ENCODE data around the gene TGFBR1. TPM values are rescaled to one million over a fixed set of nuclear protein-coding genes. Genes with fewer than 3 reads are reported as not detected.

TGFBR1 gene
- total RNA-seq, 1 donor from 2014 or later = 203 TPM

DNA sequence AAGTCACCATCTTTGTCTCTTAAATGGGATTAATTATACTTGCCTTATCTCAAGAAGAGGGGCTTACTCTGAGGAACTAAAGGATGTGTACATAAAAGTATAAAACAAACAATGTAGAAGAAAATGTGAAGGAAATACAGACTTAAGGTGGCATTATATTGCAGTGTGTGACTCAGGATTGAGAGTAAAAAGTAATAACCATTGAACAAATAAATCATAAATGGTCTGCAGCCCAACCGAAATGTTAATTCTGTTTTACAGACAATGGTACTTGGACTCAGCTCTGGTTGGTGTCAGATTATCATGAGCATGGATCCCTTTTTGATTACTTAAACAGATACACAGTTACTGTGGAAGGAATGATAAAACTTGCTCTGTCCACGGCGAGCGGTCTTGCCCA lies 37.4 kb downstream of the TGFBR1 start:
- Mint-ChIP-seq H3K4me3 (ENCODE audit: unreplicated experiment) (no peak overlapping the region), H3K27me3 (ENCODE audit: low read depth, unreplicated experiment) (no peaks in the 10 kb centered on the region), H3K4me1 (ENCODE audit: low read depth, unreplicated experiment) (peaks cover 21% of the 10 kb centered on the region), H3K9me3 (ENCODE audit: unreplicated experiment) (no peaks in the 10 kb centered on the region), H3K27ac (ENCODE audit: unreplicated experiment) (no peak overlapping the region), H3K36me3 (ENCODE audit: low read depth, unreplicated experiment) (peaks cover 20% of the 10 kb centered on the region)
- no peak overlapping the region for H3K4me3 ChIP-seq (ENCODE audit: insufficient read depth, low read depth, low read length)
- DNase-seq (ENCODE audit: low read depth) (no peak), FAIRE-seq (no peak)
- no peaks in the 10 kb centered on the region for H3K4me1 ChIP-seq (ENCODE audit: insufficient read depth, low read length)
- H3K27ac ChIP-seq (ENCODE audit: low read depth, low read length) = no peak overlapping the region
- no peaks in the 10 kb centered on the region for H3K9me3 ChIP-seq (ENCODE audit: insufficient read depth, low read depth, low read length)
- H3K27me3 ChIP-seq (ENCODE audit: insufficient read depth, low read length) = no peaks in the 10 kb centered on the region
- TF ChIP-seq EZH2 (IDR thresholded peaks at IDR 0.05; ENCODE audit: insufficient read depth, low read length) = no peak
- TF ChIP-seq, protein P1, sequence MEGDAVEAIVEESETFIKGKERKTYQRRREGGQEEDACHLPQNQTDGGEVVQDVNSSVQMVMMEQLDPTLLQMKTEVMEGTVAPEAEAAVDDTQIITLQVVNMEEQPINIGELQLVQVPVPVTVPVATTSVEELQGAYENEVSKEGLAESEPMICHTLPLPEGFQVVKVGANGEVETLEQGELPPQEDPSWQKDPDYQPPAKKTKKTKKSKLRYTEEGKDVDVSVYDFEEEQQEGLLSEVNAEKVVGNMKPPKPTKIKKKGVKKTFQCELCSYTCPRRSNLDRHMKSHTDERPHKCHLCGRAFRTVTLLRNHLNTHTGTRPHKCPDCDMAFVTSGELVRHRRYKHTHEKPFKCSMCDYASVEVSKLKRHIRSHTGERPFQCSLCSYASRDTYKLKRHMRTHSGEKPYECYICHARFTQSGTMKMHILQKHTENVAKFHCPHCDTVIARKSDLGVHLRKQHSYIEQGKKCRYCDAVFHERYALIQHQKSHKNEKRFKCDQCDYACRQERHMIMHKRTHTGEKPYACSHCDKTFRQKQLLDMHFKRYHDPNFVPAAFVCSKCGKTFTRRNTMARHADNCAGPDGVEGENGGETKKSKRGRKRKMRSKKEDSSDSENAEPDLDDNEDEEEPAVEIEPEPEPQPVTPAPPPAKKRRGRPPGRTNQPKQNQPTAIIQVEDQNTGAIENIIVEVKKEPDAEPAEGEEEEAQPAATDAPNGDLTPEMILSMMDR (IDR thresholded peaks at IDR 0.05; ENCODE audit: insufficient read depth, low read depth, low read length) = no peak
- H2AFZ ChIP-seq (ENCODE audit: low read depth, low read length) = no peak overlapping the region
- no peaks in the 10 kb centered on the region for H3K79me2 ChIP-seq (ENCODE audit: insufficient read depth, low read length)
- no peak overlapping the region for H3K9ac ChIP-seq (ENCODE audit: low read length)
- peaks cover 36% of the 10 kb centered on the region for H3K36me3 ChIP-seq (ENCODE audit: insufficient read depth, low read length)
- H3K4me2 ChIP-seq (ENCODE audit: low read length) = no peak overlapping the region
- peaks cover 11% of the 10 kb centered on the region for H4K20me1 ChIP-seq (ENCODE audit: insufficient read depth, low read length)

DNA sequence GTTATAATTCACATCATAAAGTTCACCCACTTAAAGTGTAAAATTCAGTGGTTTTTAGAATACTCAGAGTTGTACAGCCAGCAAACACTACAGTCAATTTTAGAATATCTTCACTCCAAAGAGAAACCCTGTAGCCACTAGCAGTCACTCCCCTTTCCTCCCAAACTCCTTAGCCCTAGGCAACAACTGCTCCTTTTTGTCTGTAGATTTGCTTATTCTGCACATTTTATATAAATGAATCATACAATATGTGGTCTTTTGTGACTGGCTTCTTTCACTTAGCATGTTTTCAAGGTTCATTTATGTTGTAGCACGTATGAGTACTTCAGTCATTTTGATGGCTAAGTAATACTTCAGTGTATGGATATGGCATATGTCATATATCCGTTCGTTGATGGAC lies 38.7 kb downstream of the TGFBR1 start:
- FAIRE-seq (no peak), DNase-seq (ENCODE audit: low read depth) (no peak)
- Histone ChIP-seq H4K20me1 (ENCODE audit: insufficient read depth, low read length) (peaks cover 12% of the 10 kb centered on the region), H3K4me3 (ENCODE audit: insufficient read depth, low read depth, low read length) (no peak overlapping the region), H3K27ac (ENCODE audit: low read depth, low read length) (no peak overlapping the region), H3K36me3 (ENCODE audit: insufficient read depth, low read length) (peaks cover 43% of the 10 kb centered on the region), H3K4me1 (ENCODE audit: insufficient read depth, low read length) (no peaks in the 10 kb centered on the region), H3K9me3 (ENCODE audit: insufficient read depth, low read depth, low read length) (no peaks in the 10 kb centered on the region), H2AFZ (ENCODE audit: low read depth, low read length) (no peak overlapping the region), H3K27me3 (ENCODE audit: insufficient read depth, low read length) (no peaks in the 10 kb centered on the region), H3K9ac (ENCODE audit: low read length) (no peak overlapping the region), H3K79me2 (ENCODE audit: insufficient read depth, low read length) (no peaks in the 10 kb centered on the region), H3K4me2 (ENCODE audit: low read length) (no peak overlapping the region)
- H3K4me1 Mint-ChIP-seq (ENCODE audit: low read depth, unreplicated experiment) = peaks cover 16% of the 10 kb centered on the region
- H3K4me3 Mint-ChIP-seq (ENCODE audit: unreplicated experiment) = no peak overlapping the region
- no peaks in the 10 kb centered on the region for H3K27me3 Mint-ChIP-seq (ENCODE audit: low read depth, unreplicated experiment)
- no peak overlapping the region for H3K27ac Mint-ChIP-seq (ENCODE audit: unreplicated experiment)
- TF ChIP-seq, protein P1 (IDR thresholded peaks at IDR 0.05; ENCODE audit: insufficient read depth, low read depth, low read length) = no peak
- no peak for TF ChIP-seq EZH2 (IDR thresholded peaks at IDR 0.05; ENCODE audit: insufficient read depth, low read length)
- H3K36me3 Mint-ChIP-seq (ENCODE audit: low read depth, unreplicated experiment) = peaks cover 17% of the 10 kb centered on the region
- H3K9me3 Mint-ChIP-seq (ENCODE audit: unreplicated experiment) = no peaks in the 10 kb centered on the region

DNA sequence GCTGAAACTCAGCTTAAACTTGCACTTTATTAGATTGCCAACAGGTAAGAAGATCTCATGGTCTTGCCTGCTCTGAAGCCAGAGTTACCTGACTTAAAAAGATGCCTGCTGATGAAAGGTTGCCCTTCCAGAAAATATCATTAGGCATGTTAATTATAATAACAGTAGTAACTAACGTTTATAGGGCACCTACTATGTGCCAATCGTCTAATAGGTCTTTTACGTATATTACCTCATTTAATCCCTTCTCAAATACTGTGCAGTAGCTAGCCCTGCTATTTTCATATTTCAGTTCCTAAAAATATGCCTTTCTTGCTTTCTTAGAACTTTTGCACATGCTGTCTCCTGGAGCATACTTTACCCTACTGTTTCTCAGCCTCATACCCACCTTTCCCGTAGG lies 40.1 kb downstream of the TGFBR1 start:
- Mint-ChIP-seq H3K27me3 (ENCODE audit: low read depth, unreplicated experiment) (no peaks in the 10 kb centered on the region), H3K4me1 (ENCODE audit: low read depth, unreplicated experiment) (peaks cover 14% of the 10 kb centered on the region), H3K9me3 (ENCODE audit: unreplicated experiment) (no peaks in the 10 kb centered on the region), H3K27ac (ENCODE audit: unreplicated experiment) (no peak overlapping the region), H3K36me3 (ENCODE audit: low read depth, unreplicated experiment) (peaks cover 17% of the 10 kb centered on the region), H3K4me3 (ENCODE audit: unreplicated experiment) (no peak overlapping the region)
- Histone ChIP-seq H3K27ac (ENCODE audit: low read depth, low read length) (no peak overlapping the region), H3K27me3 (ENCODE audit: insufficient read depth, low read length) (no peaks in the 10 kb centered on the region), H3K9me3 (ENCODE audit: insufficient read depth, low read depth, low read length) (no peaks in the 10 kb centered on the region), H3K79me2 (ENCODE audit: insufficient read depth, low read length) (no peaks in the 10 kb centered on the region), H3K36me3 (ENCODE audit: insufficient read depth, low read length) (peaks cover 49% of the 10 kb centered on the region), H2AFZ (ENCODE audit: low read depth, low read length) (no peak overlapping the region), H3K4me2 (ENCODE audit: low read length) (no peak overlapping the region), H4K20me1 (ENCODE audit: insufficient read depth, low read length) (peaks cover 12% of the 10 kb centered on the region), H3K4me3 (ENCODE audit: insufficient read depth, low read depth, low read length) (no peak overlapping the region), H3K9ac (ENCODE audit: low read length) (no peak overlapping the region), H3K4me1 (ENCODE audit: insufficient read depth, low read length) (no peaks in the 10 kb centered on the region)
- TF ChIP-seq, protein P1 (IDR thresholded peaks at IDR 0.05; ENCODE audit: insufficient read depth, low read depth, low read length) = no peak
- no peak for TF ChIP-seq EZH2 (IDR thresholded peaks at IDR 0.05; ENCODE audit: insufficient read depth, low read length)
- FAIRE-seq = no peak
- DNase-seq (ENCODE audit: low read depth) = no peak
